KMS-11 (cell line): Measurements from ENCODE around the gene SLC66A3.

Source experiments
- H2AFZ ChIP-seq: fragments of 200-600 bp; sonication (generic); 2 replicates; pipeline ENCODE4 v1.6.1; 2016; ENCODE audit warnings: antibody characterized with exemption, mixed run types, low read depth
- H3K27ac ChIP-seq: fragments of 200-600 bp; sonication (generic); 2 replicates; pipeline ENCODE4 v1.6.1; 2016; ENCODE audit warnings: mild to moderate bottlenecking, mixed run types
- H3K27me3 ChIP-seq: fragments of 200-600 bp; sonication (generic); 2 replicates; pipeline ENCODE4 v1.6.1; 2017; ENCODE audit warnings: mild to moderate bottlenecking, low read depth, mixed run types, moderate library complexity; ENCODE audit not compliant: insufficient read depth
- H3K36me3 ChIP-seq: fragments of 200-600 bp; sonication (generic); 2 replicates; pipeline ENCODE4 v1.6.1; 2017; ENCODE audit warnings: mild to moderate bottlenecking, mixed run types; ENCODE audit not compliant: insufficient read depth
- H3K4me1 ChIP-seq: fragments of 200-600 bp; sonication (generic); 2 replicates; pipeline ENCODE4 v1.6.1; 2016; ENCODE audit warnings: mild to moderate bottlenecking, low read depth, mixed run types; ENCODE audit not compliant: poor library complexity, severe bottlenecking
- H3K4me2 ChIP-seq: fragments of 200-600 bp; sonication (generic); 2 replicates; pipeline ENCODE4 v1.7.0; 2016; ENCODE audit warnings: mild to moderate bottlenecking, mixed run types
- H3K4me3 ChIP-seq: fragments of 200-600 bp; sonication (generic); IDR thresholded peaks from 2 replicates; pipeline ENCODE4 v1.6.1; 2017; ENCODE audit warnings: low read depth, low read length, mixed read lengths; ENCODE audit not compliant: insufficient read depth
- H3K79me2 ChIP-seq: fragments of 200-600 bp; sonication (generic); 2 replicates; pipeline ENCODE4 v1.6.1; 2016; ENCODE audit warnings: low read depth, mixed run types; ENCODE audit not compliant: insufficient read depth
- H3K9ac ChIP-seq: fragments of 200-600 bp; sonication (generic); 2 replicates; pipeline ENCODE4 v1.6.1; 2016; ENCODE audit warnings: mild to moderate bottlenecking, mixed run types
- H4K20me1 ChIP-seq: fragments of 200-600 bp; sonication (generic); 2 replicates; pipeline ENCODE4 v1.6.1; 2016; ENCODE audit warnings: mild to moderate bottlenecking, mixed run types; ENCODE audit not compliant: insufficient read depth
- TF ChIP-seq, protein P1 (sequence below): fragments of 200-600 bp; sonication (generic); conservative IDR thresholded peaks from 2 replicates; pipeline ENCODE4 v1.6.1; 2017; ENCODE audit warnings: low read depth, mild to moderate bottlenecking, antibody characterized with exemption, low read length, moderate library complexity, mixed read lengths

The SLC66A3 gene

DNA sequence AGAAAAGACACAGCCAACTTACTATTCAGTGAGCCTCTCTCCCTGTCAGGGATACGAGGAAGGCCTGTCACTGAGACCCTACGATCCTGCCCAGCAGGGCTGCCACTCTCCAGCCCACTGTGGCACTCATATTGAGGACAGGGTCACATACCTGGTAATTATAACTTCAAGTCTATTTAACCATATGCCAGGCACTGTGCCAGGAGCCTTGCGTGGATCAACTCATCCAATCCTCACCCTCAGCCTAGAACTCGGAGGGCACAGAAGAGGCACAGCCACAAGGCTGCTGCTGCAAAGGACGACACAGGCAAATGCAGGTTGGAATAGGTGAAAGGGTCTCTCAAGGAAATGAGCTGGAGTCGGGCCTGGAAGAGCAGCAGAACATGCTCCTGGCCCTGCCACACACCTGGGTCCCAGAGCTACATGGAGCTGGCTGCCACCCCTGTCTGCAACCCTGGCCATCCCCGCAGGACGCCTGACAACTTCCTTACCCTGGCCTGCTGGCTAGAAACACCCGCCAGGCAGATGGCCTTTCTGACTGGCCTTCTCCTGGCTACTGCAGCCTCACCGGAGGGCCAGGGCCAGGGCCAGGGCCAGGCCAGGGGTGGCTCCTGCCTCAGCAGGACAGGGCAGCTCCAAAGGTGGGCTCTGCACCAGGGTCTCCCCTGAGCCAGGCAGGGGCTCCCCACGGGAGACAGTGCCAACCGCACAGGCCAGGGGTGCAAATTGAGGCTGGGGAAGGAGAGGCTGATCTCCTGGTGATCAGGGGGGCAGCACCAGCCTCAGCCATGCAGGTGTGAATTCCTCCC, 32.1 kb upstream of the SLC66A3 start:
- Histone ChIP-seq H3K4me1 (peaks cover 16% of the 10 kb centered on the region), H3K79me2 (no peaks in the 10 kb centered on the region), H3K9ac (no peak overlapping the region), H3K27me3 (no peaks in the 10 kb centered on the region), H3K36me3 (no peaks in the 10 kb centered on the region), H3K27ac (no peak overlapping the region), H2AFZ (no peak overlapping the region), H4K20me1 (no peaks in the 10 kb centered on the region), H3K4me2 (no peak overlapping the region), H3K4me3 (no peak overlapping the region)
- TF ChIP-seq, protein P1, sequence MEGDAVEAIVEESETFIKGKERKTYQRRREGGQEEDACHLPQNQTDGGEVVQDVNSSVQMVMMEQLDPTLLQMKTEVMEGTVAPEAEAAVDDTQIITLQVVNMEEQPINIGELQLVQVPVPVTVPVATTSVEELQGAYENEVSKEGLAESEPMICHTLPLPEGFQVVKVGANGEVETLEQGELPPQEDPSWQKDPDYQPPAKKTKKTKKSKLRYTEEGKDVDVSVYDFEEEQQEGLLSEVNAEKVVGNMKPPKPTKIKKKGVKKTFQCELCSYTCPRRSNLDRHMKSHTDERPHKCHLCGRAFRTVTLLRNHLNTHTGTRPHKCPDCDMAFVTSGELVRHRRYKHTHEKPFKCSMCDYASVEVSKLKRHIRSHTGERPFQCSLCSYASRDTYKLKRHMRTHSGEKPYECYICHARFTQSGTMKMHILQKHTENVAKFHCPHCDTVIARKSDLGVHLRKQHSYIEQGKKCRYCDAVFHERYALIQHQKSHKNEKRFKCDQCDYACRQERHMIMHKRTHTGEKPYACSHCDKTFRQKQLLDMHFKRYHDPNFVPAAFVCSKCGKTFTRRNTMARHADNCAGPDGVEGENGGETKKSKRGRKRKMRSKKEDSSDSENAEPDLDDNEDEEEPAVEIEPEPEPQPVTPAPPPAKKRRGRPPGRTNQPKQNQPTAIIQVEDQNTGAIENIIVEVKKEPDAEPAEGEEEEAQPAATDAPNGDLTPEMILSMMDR = no peak

DNA sequence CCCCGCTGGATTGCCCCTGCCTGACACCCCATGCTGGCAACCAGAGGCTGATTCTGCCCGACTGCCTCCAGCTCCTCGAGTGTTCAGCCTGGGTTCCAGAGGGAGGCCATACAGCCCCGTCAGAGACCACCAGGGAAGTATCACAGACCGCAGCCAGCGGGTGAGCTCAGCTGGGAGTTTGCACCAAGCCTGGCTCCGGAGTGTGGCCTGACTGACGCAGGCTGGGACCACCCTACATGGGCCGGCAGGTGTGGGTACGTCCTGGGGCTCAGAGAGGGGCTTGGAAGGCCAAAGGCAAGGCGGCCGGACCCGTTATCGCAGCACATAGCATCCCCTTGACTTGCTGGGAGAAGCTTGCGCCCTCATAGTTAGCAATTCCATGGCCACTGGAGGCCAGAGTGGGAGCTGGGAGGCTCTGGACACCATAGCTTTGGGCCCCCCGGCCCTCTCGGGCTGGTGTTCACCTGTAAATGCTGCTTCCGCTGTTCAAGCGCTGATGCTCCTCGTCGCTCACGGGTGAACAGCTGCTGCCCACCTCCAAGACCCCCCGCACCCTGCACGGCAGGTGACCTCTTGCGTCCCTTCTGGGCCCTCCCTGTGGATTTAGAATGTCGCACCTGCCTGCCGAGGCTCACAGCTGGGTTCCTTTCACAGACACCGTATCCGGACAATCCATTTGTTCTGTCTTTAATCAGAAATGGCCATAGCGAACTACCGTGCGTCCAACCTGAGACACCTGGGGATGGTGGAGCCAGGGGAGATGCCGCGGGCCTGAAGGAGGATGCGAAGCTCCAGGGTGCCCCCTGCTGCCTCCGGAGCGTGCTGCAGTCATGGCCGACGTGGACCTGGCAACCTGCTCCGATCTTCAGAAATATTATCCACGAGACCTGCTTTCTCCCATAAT, 31.2 kb upstream of the SLC66A3 start:
- Histone ChIP-seq H3K9ac (no peak overlapping the region), H3K4me3 (no peak overlapping the region), H3K4me1 (peaks cover 22% of the 10 kb centered on the region), H3K36me3 (no peaks in the 10 kb centered on the region), H3K79me2 (no peaks in the 10 kb centered on the region), H3K27me3 (no peaks in the 10 kb centered on the region), H3K4me2 (peak overlapping the region; percentile 34; the same call in 1 of the 2 replicates), H4K20me1 (no peaks in the 10 kb centered on the region), H3K27ac (no peak overlapping the region), H2AFZ (peak overlapping the region; percentile 48)
- TF ChIP-seq, protein P1 = peak; percentile 88

DNA sequence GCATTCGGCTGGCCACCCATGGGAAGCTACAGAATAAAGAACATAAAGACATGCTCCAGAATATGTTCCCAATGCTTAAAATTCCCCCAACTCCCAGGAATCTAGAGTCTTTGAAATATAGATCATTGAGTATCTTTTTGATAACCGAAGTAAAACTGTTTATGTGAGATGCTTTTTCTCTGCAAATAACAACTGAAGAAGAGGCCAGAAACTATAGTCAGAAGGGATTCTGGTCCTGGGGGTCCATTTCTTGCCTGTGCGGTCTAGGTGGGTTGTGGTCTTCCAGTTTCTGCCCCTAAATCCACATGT, 30.6 kb upstream of the SLC66A3 start:
- Histone ChIP-seq H3K36me3 (no peaks in the 10 kb centered on the region), H4K20me1 (no peaks in the 10 kb centered on the region), H3K27me3 (no peaks in the 10 kb centered on the region), H3K4me1 (peaks cover 28% of the 10 kb centered on the region), H3K4me2 (peak overlapping the region; percentile 34; the same call in 1 of the 2 replicates), H3K9ac (no peak overlapping the region), H3K27ac (no peak overlapping the region), H3K4me3 (no peak overlapping the region), H3K79me2 (no peaks in the 10 kb centered on the region), H2AFZ (peak overlapping the region; percentile 48)
- TF ChIP-seq, protein P1 = peak; percentile 52; the same call in 1 of the 2 replicates

DNA sequence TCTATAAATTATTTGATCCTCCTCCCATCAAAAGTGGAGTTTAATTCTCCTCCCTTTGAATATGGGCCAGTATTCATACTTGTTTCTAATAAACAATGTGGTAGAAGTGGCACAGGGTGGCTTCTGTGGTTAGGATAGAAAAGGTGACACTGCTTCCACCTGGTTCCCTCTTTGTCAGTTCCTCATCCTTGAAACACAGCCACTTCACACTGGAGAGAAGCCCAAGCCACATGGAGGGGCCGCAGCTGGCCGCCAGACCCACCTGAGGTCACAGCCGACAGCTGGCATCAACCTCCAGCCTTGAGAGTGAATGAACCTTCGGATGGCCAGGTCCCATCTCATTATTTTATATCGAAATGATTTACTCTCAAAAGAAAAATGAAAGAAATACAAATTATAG, 27.5 kb upstream of the SLC66A3 start:
- no peak overlapping the region for H2AFZ ChIP-seq
- no peaks in the 10 kb centered on the region for H3K79me2 ChIP-seq
- H4K20me1 ChIP-seq = no peaks in the 10 kb centered on the region
- H3K9ac ChIP-seq = no peak overlapping the region
- H3K36me3 ChIP-seq = no peaks in the 10 kb centered on the region
- peaks cover 42% of the 10 kb centered on the region for H3K4me1 ChIP-seq
- no peaks in the 10 kb centered on the region for H3K27me3 ChIP-seq
- H3K4me3 ChIP-seq = no peak overlapping the region
- no peak overlapping the region for H3K27ac ChIP-seq
- H3K4me2 ChIP-seq = no peak overlapping the region
- TF ChIP-seq, protein P1 = no peak
